Measurements from ENCODE around the gene GPR85.
"Not testable (repeated sequence)": the region's sequence is repeated elsewhere in the genome, so short reads cannot be mapped to it uniquely, and the experiment has no call there.

The GPR85 gene

DNA sequence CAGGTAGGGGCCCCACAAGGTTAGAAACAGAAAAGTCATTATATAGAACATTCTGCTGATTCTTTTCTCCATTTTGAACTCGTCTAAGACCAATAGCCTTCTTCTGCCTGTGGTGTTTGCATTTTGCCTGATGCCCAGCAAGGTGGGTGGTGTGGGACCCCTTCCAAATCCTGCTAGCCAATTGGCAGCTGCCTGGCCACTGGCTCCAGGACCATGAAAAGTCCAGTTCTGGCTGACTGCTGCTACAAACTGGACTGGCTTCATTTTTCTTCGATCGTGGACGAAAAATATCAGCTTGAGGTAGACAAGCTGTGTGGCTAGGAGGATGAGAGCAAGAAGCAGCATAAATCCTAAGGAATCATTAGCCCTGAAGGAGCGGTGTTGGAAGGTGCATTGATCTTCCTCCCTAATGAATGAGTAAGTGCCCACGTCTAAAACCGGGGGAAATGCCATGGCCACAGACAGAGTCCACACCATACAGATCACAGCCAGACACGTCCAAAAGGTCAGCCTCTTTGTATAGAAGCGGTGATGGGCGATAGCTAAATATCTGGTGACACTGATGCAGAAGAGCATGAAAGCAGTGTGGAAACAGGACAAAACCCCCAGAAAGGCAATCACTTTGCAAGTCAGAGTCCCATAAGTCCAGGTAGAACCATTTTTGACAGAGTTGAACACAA, 2.7 kb downstream of the GPR85 start:
- no peak for DNase-seq

DNA sequence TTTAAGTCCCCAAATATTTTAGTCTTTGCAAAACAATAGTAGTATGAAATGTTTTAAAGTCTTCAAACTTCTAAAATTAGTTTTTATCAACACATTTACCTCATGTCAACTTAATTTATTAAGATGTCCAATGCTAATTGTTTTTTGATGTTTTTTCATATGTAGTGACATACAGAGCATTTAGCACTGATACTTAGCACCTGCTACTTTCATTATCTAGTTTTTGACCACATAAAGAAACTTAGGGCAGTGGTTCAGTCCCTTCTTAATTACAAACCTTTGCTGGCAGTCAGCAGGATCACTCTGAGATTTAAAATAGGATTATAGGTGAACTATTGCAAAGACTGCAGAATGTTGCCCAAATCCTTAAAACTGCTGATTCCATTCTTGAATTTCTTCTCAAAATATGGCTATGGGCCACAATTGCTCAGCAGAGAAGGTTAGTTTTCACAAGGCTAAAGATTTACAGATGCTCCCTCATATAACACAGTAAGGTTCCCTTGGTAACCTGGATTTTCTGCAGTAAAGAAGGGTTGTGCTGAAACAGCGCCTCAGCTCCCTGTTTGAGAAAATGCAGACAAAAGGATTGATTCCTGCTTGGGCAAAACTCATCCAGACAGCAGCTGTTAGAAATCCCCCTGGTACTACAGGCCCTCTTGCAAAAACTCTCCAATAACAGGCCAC, 3.4 kb downstream of the GPR85 start:
- DNase-seq = no peak

DNA sequence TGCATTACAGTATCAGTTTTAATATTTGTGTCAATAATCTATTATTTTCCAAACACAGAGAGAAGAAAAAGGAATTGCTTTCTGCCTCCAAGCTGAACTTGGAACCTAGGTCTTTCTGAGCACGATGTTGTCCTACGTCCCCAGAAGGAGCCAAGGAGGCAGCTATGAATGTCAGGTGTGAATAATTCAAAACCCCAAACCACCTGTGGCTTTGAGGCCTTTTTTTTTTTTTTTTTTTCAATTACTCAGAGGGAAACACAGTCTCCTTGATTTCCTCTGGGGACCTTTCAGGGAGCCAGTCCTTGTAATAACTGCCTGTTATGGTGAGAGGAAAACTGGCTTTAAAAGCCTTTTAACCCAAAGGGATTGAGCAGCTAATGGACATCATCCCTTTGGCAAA, 8.3 kb downstream of the GPR85 start:
- DNase-seq = no peak

DNA sequence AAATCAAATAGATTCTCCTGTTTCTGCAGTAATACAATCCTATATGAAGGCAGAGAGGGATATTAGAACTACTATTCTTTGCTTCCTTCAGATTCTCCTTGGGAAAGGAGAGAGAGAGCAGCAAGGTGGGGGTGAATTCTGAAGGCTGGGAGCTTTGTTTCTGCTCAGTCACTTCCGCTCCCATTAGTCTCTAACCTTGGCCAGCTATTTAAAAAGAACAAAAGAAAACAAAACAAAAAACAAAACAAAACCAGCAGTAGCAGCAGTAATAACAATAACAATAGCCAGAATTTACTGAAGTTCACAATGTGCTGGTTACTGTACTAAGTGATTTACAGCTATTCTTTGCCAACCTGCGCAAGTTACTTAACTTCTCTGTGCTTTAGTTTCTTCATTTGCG, 9.9 kb downstream of the GPR85 start:
- no peak for DNase-seq

DNA sequence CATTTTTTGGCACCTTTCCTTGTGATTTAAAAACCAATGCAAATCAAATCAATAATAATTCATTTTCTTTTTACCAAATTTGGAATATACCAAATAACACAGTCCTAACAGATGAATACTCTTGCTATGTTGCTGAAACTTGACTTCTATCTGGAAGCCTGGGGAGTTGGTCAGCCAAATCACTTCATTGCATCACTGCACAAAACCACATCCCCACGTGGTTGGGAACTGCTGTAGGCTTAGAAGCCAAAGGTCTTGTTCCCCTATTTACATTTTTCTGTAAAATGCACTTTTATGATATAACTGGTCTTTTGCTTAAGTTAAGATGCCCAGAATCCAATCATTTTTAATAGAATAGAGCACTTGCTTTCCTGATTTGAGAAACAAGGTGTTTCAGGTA, 15.2 kb downstream of the GPR85 start:
- no peak for DNase-seq

DNA sequence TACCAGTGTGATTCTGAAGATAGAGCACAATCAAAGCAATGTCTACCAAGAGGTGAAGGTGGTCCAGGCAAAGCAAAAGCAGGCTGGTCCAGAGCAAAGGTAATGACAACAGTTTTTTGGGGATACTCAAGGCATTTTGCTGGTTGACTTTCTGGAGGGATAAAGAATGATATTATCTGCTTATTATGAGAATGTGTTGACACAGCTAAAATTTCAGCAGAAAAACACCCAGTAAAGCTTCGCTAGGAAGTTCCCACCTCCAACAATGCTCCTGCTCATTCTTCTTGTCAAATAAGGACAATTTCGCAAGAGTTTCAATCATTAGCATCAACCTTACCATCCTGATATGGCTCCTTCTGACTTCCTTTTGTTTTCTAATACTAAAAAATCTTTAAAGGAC, 24.1 kb downstream of the GPR85 start:
- DNase-seq = no peak

DNA sequence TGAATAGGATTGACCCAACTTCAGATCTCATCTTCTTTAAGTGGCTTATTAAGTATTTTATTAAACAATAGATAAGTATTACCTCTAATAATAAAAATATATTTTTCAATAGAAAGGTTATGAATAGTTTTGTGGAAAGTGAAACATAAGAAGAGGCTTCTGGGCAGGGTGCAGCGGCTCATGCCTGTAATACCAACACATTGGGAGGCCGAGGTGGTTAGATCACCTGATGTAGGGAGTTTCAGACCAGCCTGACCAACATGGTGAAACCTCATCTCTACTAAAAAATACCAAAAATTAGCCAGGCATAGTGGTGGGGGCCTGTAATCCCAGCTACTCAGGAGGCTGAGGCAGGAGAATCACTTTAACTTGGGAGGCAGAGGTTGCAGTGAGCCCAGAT, 26.5 kb downstream of the GPR85 start:
- no peak for DNase-seq

DNA sequence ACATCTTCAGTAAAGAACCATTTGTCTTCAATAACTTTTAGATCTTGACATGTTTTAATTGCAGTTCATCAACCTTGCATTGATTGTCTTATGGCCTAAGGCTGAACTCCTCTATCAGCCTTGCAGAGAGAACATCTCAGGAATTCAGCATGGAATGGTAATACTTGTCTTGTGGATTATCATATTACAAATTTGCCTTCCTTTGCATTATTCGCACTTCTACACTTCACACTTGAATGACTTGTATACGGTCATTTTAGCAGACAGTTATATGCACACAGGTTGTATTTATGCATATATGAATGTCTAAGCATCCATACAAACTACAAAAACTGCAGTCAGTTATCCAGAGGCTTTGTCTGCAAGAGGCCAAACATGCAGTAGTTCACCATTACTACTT, 31.7 kb downstream of the GPR85 start:
- peak; percentile 30 to 53 for DNase-seq

DNA sequence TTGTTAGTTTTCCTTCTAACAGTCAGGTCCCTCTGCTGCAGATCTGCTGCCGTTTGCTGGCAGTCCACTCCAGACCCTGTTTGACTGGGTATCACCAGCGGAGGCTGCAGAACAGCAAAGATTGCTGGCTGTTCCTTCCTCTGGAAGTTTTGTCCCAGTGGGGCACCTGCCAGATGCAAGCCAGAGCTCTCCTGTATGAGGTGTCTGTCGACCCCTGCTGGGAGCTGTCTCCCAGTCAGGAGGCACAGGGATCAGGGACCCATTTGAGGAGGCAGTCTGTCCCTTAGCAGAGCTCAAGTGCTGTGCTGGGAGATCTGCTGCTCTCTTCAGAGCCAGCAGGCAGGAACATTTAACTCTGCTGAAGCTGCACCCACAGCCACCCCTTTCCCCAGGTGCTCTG, 32.4 kb downstream of the GPR85 start:
- DNase-seq = not testable (repeated sequence)

DNA sequence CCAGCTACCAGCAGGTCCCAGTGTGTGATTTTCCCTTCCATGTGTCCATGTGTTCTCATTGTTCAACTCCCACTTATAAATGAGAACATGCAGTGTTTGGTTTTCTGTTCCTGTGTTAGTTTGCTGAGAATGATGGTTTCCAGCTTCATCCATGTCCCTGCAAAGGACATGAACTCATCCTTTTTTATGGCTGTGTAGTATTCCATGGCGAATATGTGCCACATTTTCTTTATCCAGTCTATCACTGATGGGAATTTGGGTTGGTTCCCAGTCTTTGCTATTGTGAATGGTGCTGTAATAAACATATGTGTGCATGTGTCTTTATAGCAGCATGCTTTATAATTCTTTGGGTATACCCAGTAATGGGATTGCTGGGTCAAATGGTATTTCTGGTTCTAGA, 37.4 kb downstream of the GPR85 start:
- DNase-seq = not testable (repeated sequence)

DNA sequence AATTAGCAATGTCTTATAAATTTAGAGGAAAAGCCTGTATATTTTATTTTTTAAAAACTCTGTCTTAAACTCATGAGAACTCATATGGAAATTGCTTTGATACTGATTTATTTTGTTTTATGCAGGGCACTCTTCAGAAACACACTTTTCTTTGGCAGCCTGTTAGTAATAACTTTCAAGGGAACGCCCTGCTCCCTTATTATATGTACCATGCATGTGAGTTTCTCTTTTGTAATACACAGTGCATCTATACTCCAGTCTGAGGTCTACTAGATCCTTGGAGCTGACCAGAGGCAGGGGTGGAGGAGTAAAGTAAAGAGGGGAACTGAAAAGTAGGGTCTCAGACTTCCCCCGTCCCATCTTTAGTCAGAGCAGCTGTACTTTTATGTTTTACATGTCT, 40.2 kb downstream of the GPR85 start:
- no peak for DNase-seq

DNA sequence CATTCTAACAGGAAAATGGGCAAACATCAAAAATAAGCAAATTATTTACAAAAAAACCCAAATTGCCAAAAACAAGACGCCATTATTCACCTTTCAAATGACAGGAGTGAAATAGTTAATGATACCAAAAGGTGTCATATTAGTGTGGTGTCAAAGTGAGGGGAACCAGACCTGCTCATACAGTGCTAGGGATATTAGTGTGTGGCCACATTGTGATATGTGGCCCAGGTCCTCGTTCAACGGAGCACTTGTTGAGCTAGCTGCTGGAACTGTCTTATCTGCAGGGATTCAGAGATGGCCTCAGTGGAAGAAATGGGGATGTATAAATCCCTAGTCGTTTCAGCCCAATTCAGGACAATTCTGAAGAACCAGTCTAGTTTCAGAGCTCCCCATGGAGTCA, 41.2 kb downstream of the GPR85 start:
- DNase-seq = no peak

DNA sequence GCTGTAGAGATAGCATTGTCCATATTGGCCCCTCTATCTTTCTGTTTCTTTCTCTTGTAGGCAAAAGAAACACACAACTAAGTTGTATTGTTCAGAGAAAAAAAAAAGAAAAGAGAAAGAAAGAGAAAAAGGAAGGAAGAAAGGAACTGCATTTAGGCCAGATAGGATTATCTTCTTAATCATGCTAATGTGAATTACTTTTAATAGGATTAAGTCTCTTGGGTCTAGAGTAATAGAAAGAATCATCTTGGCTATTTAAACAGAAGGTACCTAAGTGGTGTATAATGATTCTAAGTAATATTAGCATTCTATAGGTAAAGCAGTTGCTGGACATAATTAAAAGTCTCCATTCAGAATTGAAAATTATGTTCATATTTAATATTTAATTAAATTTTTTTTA, 42.2 kb downstream of the GPR85 start:
- DNase-seq = no peak

DNA sequence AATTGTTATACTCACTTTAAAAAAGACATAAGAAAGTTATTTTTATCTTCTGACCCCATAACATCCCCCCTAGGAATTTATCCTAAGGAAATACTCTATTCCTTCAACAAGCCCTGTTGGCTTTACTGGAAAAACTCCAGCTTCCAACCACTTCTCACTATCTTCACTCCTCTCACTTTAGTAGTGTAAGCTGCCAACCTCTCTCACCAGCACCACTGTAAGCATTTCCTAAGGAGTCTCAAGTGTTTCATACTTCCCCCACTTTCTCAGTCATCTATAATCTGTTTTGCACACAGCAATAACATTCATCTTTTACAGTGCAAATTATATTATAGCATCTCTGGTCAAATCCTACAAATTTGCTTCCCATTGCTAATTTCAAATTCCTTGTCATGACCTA, 45.8 kb downstream of the GPR85 start:
- no peak for DNase-seq

DNA sequence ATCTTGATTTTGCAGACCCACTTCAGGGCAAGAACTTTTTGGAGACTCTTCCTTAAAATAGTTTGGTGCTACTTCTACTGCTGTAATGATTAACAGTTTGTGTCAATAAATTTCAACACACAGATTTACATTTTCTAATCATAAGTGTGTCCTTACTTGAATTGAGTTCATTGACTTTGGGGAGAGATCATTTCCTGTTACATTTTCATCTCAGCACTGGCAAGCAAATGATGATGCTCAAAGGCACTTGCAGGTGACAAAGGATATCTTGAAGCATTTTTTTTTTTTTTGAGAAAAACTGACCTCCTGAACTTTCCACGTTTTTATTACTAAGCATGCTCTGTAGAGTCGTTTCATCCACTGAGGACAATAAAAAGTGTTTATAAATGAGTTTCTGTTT, 52.7 kb downstream of the GPR85 start:
- no peak for DNase-seq
